Ishikawa (cell line): ENCODE results near the gene RPSA.

Experiments
- CEBPB ChIP-seq: IDR thresholded peaks from 2 replicates; pipeline ENCODE4 v1.6.1; 2012
- CREB1 ChIP-seq: IDR thresholded peaks from 2 replicates; pipeline ENCODE4 v1.6.1; 2012; ENCODE audit warnings: low read depth
- EP300 ChIP-seq: IDR thresholded peaks from 2 replicates; pipeline ENCODE4 v1.6.1; 2012; ENCODE audit warnings: borderline replicate concordance
- FOXM1 ChIP-seq: IDR thresholded peaks from 2 replicates; pipeline ENCODE4 v1.6.1; 2012; ENCODE audit warnings: low read depth, borderline replicate concordance
- NFIC ChIP-seq: IDR thresholded peaks from 2 replicates; pipeline ENCODE4 v1.6.1; 2012
- RAD21 ChIP-seq: IDR thresholded peaks from 2 replicates; pipeline ENCODE4 v1.6.1; 2012; ENCODE audit warnings: low read depth
- TCF12 ChIP-seq: IDR thresholded peaks from 2 replicates; pipeline ENCODE4 v1.6.1; 2012; ENCODE audit warnings: low read depth
- YY1 ChIP-seq: IDR thresholded peaks from 2 replicates; pipeline ENCODE4 v1.6.1; 2012; ENCODE audit warnings: low read depth
- TF ChIP-seq, protein P1 (sequence below): IDR thresholded peaks from 2 replicates; pipeline ENCODE4 v1.6.1; 2012; ENCODE audit warnings: low read depth, mild to moderate bottlenecking
- TF ChIP-seq, protein P2 (sequence below): IDR thresholded peaks from 2 replicates; pipeline ENCODE4 v1.6.1; 2012
- TF ChIP-seq, protein P3 (sequence below): IDR thresholded peaks from 2 replicates; pipeline ENCODE4 v1.6.1; 2012

DNA sequence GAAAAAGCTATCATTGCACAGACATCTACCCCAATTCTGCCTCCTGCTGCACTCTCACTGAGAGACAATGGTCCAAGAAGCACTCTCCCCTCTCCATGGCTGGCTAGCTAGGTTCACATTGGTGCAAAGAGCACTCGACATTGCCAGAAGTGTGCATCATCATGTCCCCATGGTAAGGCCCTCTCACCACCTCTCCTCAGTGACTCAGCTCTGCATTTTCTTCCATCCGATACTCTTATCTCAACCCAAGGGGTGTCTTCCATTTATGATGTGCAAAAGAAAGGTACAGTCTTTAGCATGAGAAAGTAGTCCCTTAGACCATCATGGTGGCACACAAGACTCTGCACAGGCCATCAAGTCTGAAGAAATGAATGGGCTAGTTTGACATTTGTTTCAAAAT is 14.0 kb downstream of the RPSA start:
- TF ChIP-seq, protein P1, sequence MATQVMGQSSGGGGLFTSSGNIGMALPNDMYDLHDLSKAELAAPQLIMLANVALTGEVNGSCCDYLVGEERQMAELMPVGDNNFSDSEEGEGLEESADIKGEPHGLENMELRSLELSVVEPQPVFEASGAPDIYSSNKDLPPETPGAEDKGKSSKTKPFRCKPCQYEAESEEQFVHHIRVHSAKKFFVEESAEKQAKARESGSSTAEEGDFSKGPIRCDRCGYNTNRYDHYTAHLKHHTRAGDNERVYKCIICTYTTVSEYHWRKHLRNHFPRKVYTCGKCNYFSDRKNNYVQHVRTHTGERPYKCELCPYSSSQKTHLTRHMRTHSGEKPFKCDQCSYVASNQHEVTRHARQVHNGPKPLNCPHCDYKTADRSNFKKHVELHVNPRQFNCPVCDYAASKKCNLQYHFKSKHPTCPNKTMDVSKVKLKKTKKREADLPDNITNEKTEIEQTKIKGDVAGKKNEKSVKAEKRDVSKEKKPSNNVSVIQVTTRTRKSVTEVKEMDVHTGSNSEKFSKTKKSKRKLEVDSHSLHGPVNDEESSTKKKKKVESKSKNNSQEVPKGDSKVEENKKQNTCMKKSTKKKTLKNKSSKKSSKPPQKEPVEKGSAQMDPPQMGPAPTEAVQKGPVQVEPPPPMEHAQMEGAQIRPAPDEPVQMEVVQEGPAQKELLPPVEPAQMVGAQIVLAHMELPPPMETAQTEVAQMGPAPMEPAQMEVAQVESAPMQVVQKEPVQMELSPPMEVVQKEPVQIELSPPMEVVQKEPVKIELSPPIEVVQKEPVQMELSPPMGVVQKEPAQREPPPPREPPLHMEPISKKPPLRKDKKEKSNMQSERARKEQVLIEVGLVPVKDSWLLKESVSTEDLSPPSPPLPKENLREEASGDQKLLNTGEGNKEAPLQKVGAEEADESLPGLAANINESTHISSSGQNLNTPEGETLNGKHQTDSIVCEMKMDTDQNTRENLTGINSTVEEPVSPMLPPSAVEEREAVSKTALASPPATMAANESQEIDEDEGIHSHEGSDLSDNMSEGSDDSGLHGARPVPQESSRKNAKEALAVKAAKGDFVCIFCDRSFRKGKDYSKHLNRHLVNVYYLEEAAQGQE, result no peak
- TF ChIP-seq FOXM1, result no peak
- TF ChIP-seq, protein P2, sequence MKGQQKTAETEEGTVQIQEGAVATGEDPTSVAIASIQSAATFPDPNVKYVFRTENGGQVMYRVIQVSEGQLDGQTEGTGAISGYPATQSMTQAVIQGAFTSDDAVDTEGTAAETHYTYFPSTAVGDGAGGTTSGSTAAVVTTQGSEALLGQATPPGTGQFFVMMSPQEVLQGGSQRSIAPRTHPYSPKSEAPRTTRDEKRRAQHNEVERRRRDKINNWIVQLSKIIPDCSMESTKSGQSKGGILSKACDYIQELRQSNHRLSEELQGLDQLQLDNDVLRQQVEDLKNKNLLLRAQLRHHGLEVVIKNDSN, result no peak
- no peak for TF ChIP-seq TCF12
- no peak for TF ChIP-seq CREB1
- no peak for TF ChIP-seq YY1
- no peak for TF ChIP-seq NFIC
- no peak for TF ChIP-seq EP300
- no peak for TF ChIP-seq CEBPB
- TF ChIP-seq, protein P3, sequence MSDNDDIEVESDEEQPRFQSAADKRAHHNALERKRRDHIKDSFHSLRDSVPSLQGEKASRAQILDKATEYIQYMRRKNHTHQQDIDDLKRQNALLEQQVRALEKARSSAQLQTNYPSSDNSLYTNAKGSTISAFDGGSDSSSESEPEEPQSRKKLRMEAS, result no peak
- TF ChIP-seq RAD21, result no peak
